H1 (cell line): Measurements from ENCODE around the gene CADPS. TPM values are rescaled to one million over a fixed set of nuclear protein-coding genes. Genes with fewer than 3 reads are reported as not detected.

Source experiments
- CTCF ChIA-PET: fragments of 300-600 bp; sonication (Branson Sonifier 250); formaldehyde crosslinking; loops from one replicate; lab custom pipeline; 2021; ENCODE audit not compliant: partially characterized antibody; lab: Charles Lee
- POLR2A ChIA-PET: fragments of 300-600 bp; sonication (Branson Sonifier 250); formaldehyde crosslinking; loops from one replicate; lab custom pipeline; 2021; ENCODE audit warnings: inconsistent platforms; ENCODE audit not compliant: partially characterized antibody; lab: Charles Lee
- DNase-seq, 2 experiments: peaks; one replicate each; pipeline versions ENCODE4 v3.0.0 to v3.0.0-alpha.2; 2010 to 2022; ENCODE audit warnings: low spot score in 2 of 2, low read depth in 1 of 2, mixed read lengths in 1 of 2
- FAIRE-seq: peaks from 2 replicates; lab custom pipeline; 2011; peaks lifted over from hg19 to GRCh38; lab: Jason Lieb, UNC
- H2AFZ ChIP-seq: 2 replicates; pipeline ENCODE4 v1.8.1; 2012; ENCODE audit warnings: low read length, inconsistent platforms
- H2AK5ac ChIP-seq: 2 replicates; pipeline ENCODE4 v1.6.1; 2013; ENCODE audit warnings: low read depth, low read length
- H2BK120ac ChIP-seq: replicated peaks from 2 replicates; pipeline ENCODE3; 2013; ENCODE audit warnings: low read depth, low read length, inconsistent platforms
- H2BK12ac ChIP-seq: 2 replicates; pipeline ENCODE4 v1.6.1; 2013; ENCODE audit warnings: low read depth, low read length
- H2BK15ac ChIP-seq: 2 replicates; pipeline ENCODE4 v1.6.1; 2013; ENCODE audit warnings: low read length
- H2BK20ac ChIP-seq: 2 replicates; pipeline ENCODE4 v1.6.1; 2013; ENCODE audit warnings: low read length
- H2BK5ac ChIP-seq: 2 replicates; pipeline ENCODE4 v1.6.1; 2013; ENCODE audit warnings: low read depth, low read length
- H3K14ac ChIP-seq: 2 replicates; pipeline ENCODE4 v1.6.1; 2013; ENCODE audit warnings: inconsistent platforms; ENCODE audit not compliant: insufficient read length
- H3K18ac ChIP-seq: 2 replicates; pipeline ENCODE4 v1.6.1; 2013; ENCODE audit warnings: low read length; ENCODE audit errors: extremely low read depth
- H3K23ac ChIP-seq: 2 replicates; pipeline ENCODE4 v1.6.1; 2013; ENCODE audit warnings: inconsistent platforms; ENCODE audit not compliant: insufficient read length
- H3K23me2 ChIP-seq: 2 replicates; pipeline ENCODE4 v1.6.1; 2013; ENCODE audit warnings: low read depth, low read length
- H3K27ac ChIP-seq: 2 replicates; pipeline ENCODE4 v1.6.1; 2011; ENCODE audit warnings: low read depth, low read length, inconsistent platforms
- H3K27me3 ChIP-seq, 4 experiments: replicated peaks in 1 of 4; 1 replicate in 1 of 4; 2 replicates in 3 of 4; pipeline versions ENCODE4 v1.6.1 to v1.8.1; 2011 to 2013; ENCODE audit warnings: low read length in 3 of 4, mild to moderate bottlenecking in 3 of 4, inconsistent platforms in 2 of 4, mixed read lengths in 2 of 4, moderate library complexity in 1 of 4; ENCODE audit not compliant: control insufficient read depth in 3 of 4, insufficient read depth in 3 of 4; ENCODE audit errors: extremely low read depth in 1 of 4
- H3K36me3 ChIP-seq, 4 experiments: 2 replicates each; pipeline versions ENCODE4 v1.6.1 to v1.8.1; 2011 to 2013; ENCODE audit warnings: mild to moderate bottlenecking in 4 of 4, low read length in 3 of 4, moderate library complexity in 2 of 4, control low read depth in 1 of 4, inconsistent platforms in 1 of 4; ENCODE audit not compliant: insufficient read depth in 4 of 4, control insufficient read depth in 2 of 4
- H3K4ac ChIP-seq: replicated peaks from 2 replicates; pipeline ENCODE3; 2013; ENCODE audit warnings: low read length, low read depth, mixed read lengths, inconsistent platforms; ENCODE audit not compliant: insufficient read length
- H3K4me1 ChIP-seq, 4 experiments: replicated peaks in 1 of 4; 1 replicate in 1 of 4; 2 replicates in 3 of 4; pipeline versions ENCODE4 v1.6.1 to v1.8.1; 2011 to 2013; ENCODE audit warnings: low read length in 3 of 4, inconsistent platforms in 2 of 4, mixed read lengths in 1 of 4; ENCODE audit not compliant: insufficient read depth in 4 of 4, control insufficient read depth in 3 of 4
- H3K4me2 ChIP-seq, 2 experiments: 2 replicates each; pipeline versions ENCODE4 v1.6.1 to v1.8.1; 2011 to 2013; ENCODE audit warnings: low read depth in 2 of 2, low read length in 2 of 2, control low read depth in 1 of 2, inconsistent platforms in 1 of 2, mild to moderate bottlenecking in 1 of 2; ENCODE audit not compliant: insufficient read depth in 1 of 2
- H3K4me3 ChIP-seq, 4 experiments: fragments of 200-600, 300-600 bp in 1 of 4; sonication (generic), shearing (Covaris generic), sonication (Bioruptor Twin) in 1 of 4; 2 replicates each; pipeline versions ENCODE4 v1.5.1 to v1.8.1; 2011 to 2016; ENCODE audit warnings: low read length in 4 of 4, low read depth in 3 of 4, control low read depth in 2 of 4, inconsistent platforms in 2 of 4, mild to moderate bottlenecking in 2 of 4, mixed read lengths in 1 of 4, moderate library complexity in 1 of 4; ENCODE audit not compliant: insufficient read depth in 2 of 4; ENCODE audit errors: extremely low read depth in 1 of 4
- H3K56ac ChIP-seq: replicated peaks from 2 replicates; pipeline ENCODE3; 2013; ENCODE audit warnings: low read depth, mild to moderate bottlenecking, mixed read lengths, low read length, inconsistent platforms; ENCODE audit not compliant: insufficient read length
- H3K79me1 ChIP-seq: 2 replicates; pipeline ENCODE4 v1.6.1; 2013; ENCODE audit warnings: low read depth, low read length, control low read depth
- H3K79me2 ChIP-seq, 2 experiments: 2 replicates each; pipeline versions ENCODE4 v1.6.1 to v1.8.1; 2012 to 2013; ENCODE audit warnings: low read length in 2 of 2, mild to moderate bottlenecking in 2 of 2, inconsistent platforms in 1 of 2; ENCODE audit not compliant: insufficient read depth in 2 of 2, control insufficient read depth in 1 of 2
- H3K9ac ChIP-seq, 4 experiments: replicated peaks in 1 of 4; 1 replicate in 1 of 4; 2 replicates in 3 of 4; pipeline versions ENCODE4 v1.6.1 to v1.8.1; 2011 to 2013; ENCODE audit warnings: low read depth in 3 of 4, low read length in 3 of 4, control low read depth in 2 of 4, mild to moderate bottlenecking in 2 of 4, moderate library complexity in 2 of 4, inconsistent platforms in 1 of 4; ENCODE audit errors: extremely low read depth in 1 of 4
- H3K9me3 ChIP-seq, 2 experiments: 2 replicates each; pipeline versions ENCODE4 v1.6.1 to v1.8.1; 2012 to 2013; ENCODE audit warnings: mild to moderate bottlenecking in 2 of 2, moderate library complexity in 2 of 2, control low read depth in 1 of 2, inconsistent platforms in 1 of 2, low read depth in 1 of 2, low read length in 1 of 2, mixed read lengths in 1 of 2; ENCODE audit not compliant: insufficient read depth in 2 of 2
- H4K20me1 ChIP-seq, 2 experiments: replicated peaks in 1 of 2; 2 replicates each; pipeline versions ENCODE3 to v1.8.1; 2011 to 2013; ENCODE audit warnings: inconsistent platforms in 2 of 2, low read length in 2 of 2, mild to moderate bottlenecking in 1 of 2; ENCODE audit not compliant: insufficient read depth in 2 of 2, control insufficient read depth in 1 of 2
- H4K5ac ChIP-seq: 2 replicates; pipeline ENCODE4 v1.6.1; 2013; ENCODE audit warnings: low read length, low read depth, mixed read lengths, inconsistent platforms; ENCODE audit not compliant: insufficient read length
- H4K8ac ChIP-seq: 2 replicates; pipeline ENCODE4 v1.8.0; 2013; ENCODE audit warnings: mild to moderate bottlenecking, moderate library complexity, low read length, inconsistent platforms; ENCODE audit not compliant: insufficient read depth; ENCODE audit errors: extremely low read depth
- H4K91ac ChIP-seq: replicated peaks from 2 replicates; pipeline ENCODE3; 2013; ENCODE audit warnings: low read length, mixed read lengths, inconsistent platforms; ENCODE audit not compliant: insufficient read length
- EGR1 ChIP-seq: IDR thresholded peaks from 2 replicates; pipeline ENCODE4 v1.6.1; 2011; ENCODE audit warnings: low read depth, low read length, borderline replicate concordance
- RAD21 ChIP-seq, 2 experiments: IDR thresholded peaks in 1 of 2; conservative IDR thresholded peaks in 1 of 2; 2 replicates each; pipeline ENCODE4 v1.6.1; 2011; ENCODE audit warnings: low read depth in 2 of 2, low read length in 2 of 2, improper control_type of control experiment in 1 of 2, inconsistent platforms in 1 of 2, mild to moderate bottlenecking in 1 of 2, moderate library complexity in 1 of 2
- RFX5 ChIP-seq: IDR thresholded peaks from 2 replicates; pipeline ENCODE4 v1.6.1; 2011; ENCODE audit warnings: low read depth, low read length, improper control_type of control experiment, borderline replicate concordance
- SRF ChIP-seq: IDR thresholded peaks from 2 replicates; pipeline ENCODE4 v1.6.1; 2011; ENCODE audit warnings: mild to moderate bottlenecking, low read depth, low read length, moderate library complexity
- TAF7 ChIP-seq: optimal IDR thresholded peaks from 2 replicates; pipeline ENCODE3; 2011; ENCODE audit warnings: low read depth, mild to moderate bottlenecking, inconsistent platforms, low read length, moderate library complexity, borderline replicate concordance
- TBP ChIP-seq: IDR thresholded peaks from 2 replicates; pipeline ENCODE4 v1.6.1; 2011; ENCODE audit warnings: low read depth, low read length, improper control_type of control experiment
- ZNF274 ChIP-seq: IDR thresholded peaks from 2 replicates; pipeline ENCODE4 v1.7.0; 2012; ENCODE audit warnings: low read length, borderline replicate concordance; ENCODE audit errors: extremely low read depth
- WGBS, 2 experiments: shearing (Covaris generic) in 1 of 2; methylation state at CpG; one replicate each; pipeline versions ENCODE4 v1.1.6 to v1.1.7; 2013 to 2015; ENCODE audit warnings: low lambda C conversion rate in 2 of 2, mixed read lengths in 2 of 2, inconsistent platforms in 1 of 2, low coverage in 1 of 2, missing lambda C conversion rate in 1 of 2; ENCODE audit not compliant: insufficient replicate concordance in 2 of 2, insufficient coverage in 1 of 2, insufficient read length in 1 of 2; ENCODE audit errors: extremely low coverage in 1 of 2, missing lambda C conversion rate in 1 of 2; 5-methylcytosine and 5-hydroxymethylcytosine counted together
- polyA plus RNA-seq, 7 experiments: library from polyadenylated mRNA; depleted of rRNA in 3 of 7; stranded (reverse) in 5 of 7; unstranded in 2 of 7; fragments of >200 nt in 5 of 7; fragments of 200-250 nt in 2 of 7; gene quantifications; 1 replicate in 5 of 7; 2 replicates in 1 of 7; 4 replicates in 1 of 7; pipeline versions ENCODE4 v1.2.1 to v1.2.3, GENCODE V29; 2011 to 2013; ENCODE audit warnings: missing spikeins in 2 of 7, mixed read lengths in 2 of 7
- total RNA-seq: library from RNA; stranded (reverse); fragmentation: NEBNext Ultra II Directional; extraction: Animal tissue kit (Norgen Biotek cat#: 25700); gene quantifications from 2 replicates; pipeline ENCODE4 v1.2.1, GENCODE V29; 2021

Gene CADPS
- total and polyA plus RNA-seq, 2 of the 8 experiments (the other 6 are each of a cell fraction or from before 2014, with no cell fraction given): 7.1 to 10.2 TPM

DNA sequence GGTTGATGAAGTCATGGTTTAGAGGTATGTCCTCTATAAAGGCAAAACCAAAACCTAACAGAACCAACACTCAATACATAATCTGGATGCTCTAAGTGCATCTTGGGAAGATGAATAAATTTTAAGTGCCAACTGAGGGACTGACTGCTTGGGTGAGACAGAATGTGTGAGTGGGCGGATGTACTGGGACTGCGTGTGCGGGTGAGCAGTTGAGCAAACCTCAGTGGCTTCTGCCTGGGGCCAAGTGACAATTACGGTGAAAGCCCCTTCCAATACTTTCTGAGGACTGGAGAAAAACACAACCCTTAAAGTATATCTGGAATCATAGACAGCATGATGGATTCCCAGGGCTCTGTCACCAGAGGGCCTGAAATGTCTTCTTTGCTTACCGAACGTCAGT lies 421.8 kb downstream of the CADPS start:
- no peaks in the 10 kb centered on the region for H3K36me3 ChIP-seq
- no peak overlapping the region for H2BK20ac ChIP-seq
- ChIA-PET CTCF (interaction anchor here (1.3 kb wide), 1 partner anchor 31 kb away, joined by 3 read pairs; no protein-coding TSS in a partner anchor), POLR2A (no interaction called here)
- no peaks in the 10 kb centered on the region for H3K79me2 ChIP-seq
- H3K79me1 ChIP-seq: no peaks in the 10 kb centered on the region
- no peaks in the 10 kb centered on the region for H3K27me3 ChIP-seq
- no peak overlapping the region for H3K9ac ChIP-seq
- no peak overlapping the region for H3K14ac ChIP-seq
- no peaks in the 10 kb centered on the region for H3K9me3 ChIP-seq
- H3K27ac ChIP-seq: no peak overlapping the region
- no peak overlapping the region for H3K56ac ChIP-seq
- no peak overlapping the region for H3K23ac ChIP-seq
- DNase-seq: no peak
- H2BK15ac ChIP-seq: no peak overlapping the region
- no peak overlapping the region for H2BK12ac ChIP-seq
- no peak overlapping the region for H3K4me3 ChIP-seq
- H2BK5ac ChIP-seq: no peak overlapping the region
- H3K18ac ChIP-seq: no peak overlapping the region
- no peak overlapping the region for H2AK5ac ChIP-seq
- H3K23me2 ChIP-seq: no peaks in the 10 kb centered on the region
- no peak overlapping the region for H4K5ac ChIP-seq
- H4K8ac ChIP-seq: no peak overlapping the region
- H2BK120ac ChIP-seq: no peak overlapping the region
- no peak overlapping the region for H4K91ac ChIP-seq
- no peak overlapping the region for H2AFZ ChIP-seq
- no peak for TF ChIP-seq SRF
- TF ChIP-seq TBP: no peak
- TF ChIP-seq RAD21 (IDR thresholded peaks at IDR 0.05 in 1 of 2, conservative IDR thresholded peaks at IDR 0.05 in 1 of 2; ENCODE audit: low read depth in 2 of 2, low read length in 2 of 2): no peak
- TF ChIP-seq TAF7: no peak
- TF ChIP-seq EGR1: no peak
- no peak for TF ChIP-seq RFX5
- no peak for TF ChIP-seq ZNF274
- no peak overlapping the region for H3K4me2 ChIP-seq
- FAIRE-seq: no peak
- no peaks in the 10 kb centered on the region for H4K20me1 ChIP-seq
- no peak overlapping the region for H3K4ac ChIP-seq
- peaks cover 0 to 11% (median 5%) of the 10 kb centered on the region in 4 experiments; a peak in 3 of 7 replicates for H3K4me1 ChIP-seq
- 91% methylated on average over 6 of the region's 6 CpGs; no CpG with 5 or more reads in 1 of the 2 experiments for WGBS, 2 experiments
